Measurements from ENCODE around the gene ADCY4. TPM values are rescaled to one million over a fixed set of nuclear protein-coding genes. Genes with fewer than 3 reads are reported as not detected.
A peak's percentile ranks its signal among the peaks of the same experiment; 100 is the strongest.

The ADCY4 gene
- total RNA-seq, 1 experiment from 2014 or later = 1.1 TPM

DNA sequence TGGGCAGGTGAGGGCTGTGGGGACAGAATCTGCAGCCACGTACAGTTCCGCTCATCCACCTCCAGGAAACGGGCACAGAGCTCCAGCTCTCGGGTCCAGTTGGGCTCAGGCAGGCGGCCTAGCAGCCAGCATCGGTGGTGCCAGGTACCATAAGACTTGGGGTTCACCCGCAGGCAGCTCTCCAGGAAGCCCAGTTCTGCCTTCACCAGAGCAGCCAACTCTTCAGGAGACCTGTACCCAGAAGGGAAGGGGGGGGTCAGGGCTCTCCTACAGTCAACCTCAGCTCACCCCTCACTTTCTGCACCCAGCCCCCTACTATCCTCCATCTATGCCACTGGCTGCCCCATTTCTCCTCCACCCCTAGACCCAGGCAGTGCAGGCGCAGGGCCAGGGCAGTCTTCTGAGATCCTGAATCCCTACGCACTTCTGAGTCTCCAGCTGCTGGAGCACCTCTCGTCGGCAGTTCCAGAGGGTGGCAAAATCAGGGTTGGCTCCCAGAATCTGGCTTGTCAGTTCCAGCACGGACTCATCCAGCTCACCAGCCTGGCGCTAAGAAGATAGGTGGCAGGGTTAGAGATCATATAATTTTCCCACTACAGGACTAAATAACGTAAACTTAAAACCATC is 64.8 kb downstream of the ADCY4 start:
- ATAC-seq (no peak), DNase-seq (ENCODE audit: low spot score) (no peak)
- POLR2A ChIA-PET = interaction anchor here (0.5 to 1.5 kb wide), 4 partner anchors 28 to 41 kb away, joined by 3 to 20 read pairs (median 3); partner anchors contain the start of gene TINF2
- no peaks in the 10 kb centered on the region for H3K27me3 Mint-ChIP-seq (ENCODE audit: low read depth)
- peaks cover 16% of the 10 kb centered on the region for H3K4me1 Mint-ChIP-seq
- H3K36me3 Mint-ChIP-seq = peaks cover 4% of the 10 kb centered on the region; the same call in 1 of the 2 replicates
- no peak overlapping the region for H3K27ac Mint-ChIP-seq
- peak overlapping the region; percentile 72; the same call in 1 of the 2 replicates for H3K4me3 Mint-ChIP-seq
- CTCF ChIA-PET = interaction anchor here (1.2 to 5.8 kb wide), 9 partner anchors 14 to 124 kb away, joined by 4 to 77 read pairs (median 9); partner anchors contain the start of genes CHMP4A, CIDEB, DHRS1 and LTB4R
- no peaks in the 10 kb centered on the region for H3K9me3 Mint-ChIP-seq
- TF ChIP-seq ESRRA (CRISPR knock-in tag; IDR thresholded peaks at IDR 0.05; ENCODE audit: borderline replicate concordance) = no peak

DNA sequence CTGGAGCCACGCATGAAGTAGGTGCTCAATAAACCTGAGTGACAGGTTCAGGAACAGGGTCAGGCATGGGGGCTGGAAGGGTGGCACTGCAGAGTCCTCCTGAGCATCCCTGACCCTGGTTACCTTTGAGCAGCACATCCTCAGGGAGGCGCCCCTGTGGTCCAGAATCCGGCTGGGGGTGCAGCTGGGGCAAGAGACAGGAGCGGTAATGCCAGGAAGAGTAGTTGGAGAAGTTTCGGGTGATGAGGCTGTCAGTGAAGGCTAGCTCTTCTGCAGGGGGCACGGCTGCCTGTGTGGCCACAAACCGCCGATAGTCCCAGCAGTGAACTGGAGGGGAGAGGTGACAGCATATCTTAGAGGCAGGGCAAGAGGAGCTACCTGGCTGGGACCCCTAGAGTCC is 65.5 kb downstream of the ADCY4 start:
- POLR2A ChIA-PET = interaction anchor here (0.8 kb wide), 1 partner anchor 27 kb away, joined by 3 read pairs; the partner anchor contains the start of gene TINF2
- DNase-seq (ENCODE audit: low spot score) = no peak
- CTCF ChIA-PET = interaction anchor here (0.7 to 5.8 kb wide), 5 partner anchors 26 to 163 kb away, joined by 3 to 77 read pairs (median 18); partner anchors contain the start of genes CHMP4A, CIDEB and TINF2
- ATAC-seq = no peak
- Mint-ChIP-seq H3K4me3 (no peak overlapping the region), H3K27me3 (ENCODE audit: low read depth) (no peaks in the 10 kb centered on the region), H3K4me1 (peaks cover 16% of the 10 kb centered on the region), H3K27ac (no peak overlapping the region), H3K9me3 (no peaks in the 10 kb centered on the region), H3K36me3 (peaks cover 4% of the 10 kb centered on the region; the same call in 1 of the 2 replicates)
- TF ChIP-seq, protein P1, sequence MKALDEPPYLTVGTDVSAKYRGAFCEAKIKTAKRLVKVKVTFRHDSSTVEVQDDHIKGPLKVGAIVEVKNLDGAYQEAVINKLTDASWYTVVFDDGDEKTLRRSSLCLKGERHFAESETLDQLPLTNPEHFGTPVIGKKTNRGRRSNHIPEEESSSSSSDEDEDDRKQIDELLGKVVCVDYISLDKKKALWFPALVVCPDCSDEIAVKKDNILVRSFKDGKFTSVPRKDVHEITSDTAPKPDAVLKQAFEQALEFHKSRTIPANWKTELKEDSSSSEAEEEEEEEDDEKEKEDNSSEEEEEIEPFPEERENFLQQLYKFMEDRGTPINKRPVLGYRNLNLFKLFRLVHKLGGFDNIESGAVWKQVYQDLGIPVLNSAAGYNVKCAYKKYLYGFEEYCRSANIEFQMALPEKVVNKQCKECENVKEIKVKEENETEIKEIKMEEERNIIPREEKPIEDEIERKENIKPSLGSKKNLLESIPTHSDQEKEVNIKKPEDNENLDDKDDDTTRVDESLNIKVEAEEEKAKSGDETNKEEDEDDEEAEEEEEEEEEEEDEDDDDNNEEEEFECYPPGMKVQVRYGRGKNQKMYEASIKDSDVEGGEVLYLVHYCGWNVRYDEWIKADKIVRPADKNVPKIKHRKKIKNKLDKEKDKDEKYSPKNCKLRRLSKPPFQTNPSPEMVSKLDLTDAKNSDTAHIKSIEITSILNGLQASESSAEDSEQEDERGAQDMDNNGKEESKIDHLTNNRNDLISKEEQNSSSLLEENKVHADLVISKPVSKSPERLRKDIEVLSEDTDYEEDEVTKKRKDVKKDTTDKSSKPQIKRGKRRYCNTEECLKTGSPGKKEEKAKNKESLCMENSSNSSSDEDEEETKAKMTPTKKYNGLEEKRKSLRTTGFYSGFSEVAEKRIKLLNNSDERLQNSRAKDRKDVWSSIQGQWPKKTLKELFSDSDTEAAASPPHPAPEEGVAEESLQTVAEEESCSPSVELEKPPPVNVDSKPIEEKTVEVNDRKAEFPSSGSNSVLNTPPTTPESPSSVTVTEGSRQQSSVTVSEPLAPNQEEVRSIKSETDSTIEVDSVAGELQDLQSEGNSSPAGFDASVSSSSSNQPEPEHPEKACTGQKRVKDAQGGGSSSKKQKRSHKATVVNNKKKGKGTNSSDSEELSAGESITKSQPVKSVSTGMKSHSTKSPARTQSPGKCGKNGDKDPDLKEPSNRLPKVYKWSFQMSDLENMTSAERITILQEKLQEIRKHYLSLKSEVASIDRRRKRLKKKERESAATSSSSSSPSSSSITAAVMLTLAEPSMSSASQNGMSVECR (CRISPR knock-in tag; IDR thresholded peaks at IDR 0.05; ENCODE audit: borderline replicate concordance) = no peak
- TF ChIP-seq CREB1 (CRISPR knock-in tag; IDR thresholded peaks at IDR 0.05) (no peak), NFE2L1 (CRISPR knock-in tag; IDR thresholded peaks at IDR 0.05) (no peak), TCF7 (CRISPR knock-in tag; IDR thresholded peaks at IDR 0.05; ENCODE audit: low read depth) (no peak), RELA (CRISPR knock-in tag; IDR thresholded peaks at IDR 0.05; ENCODE audit: borderline replicate concordance) (no peak), MYBL2 (CRISPR knock-in tag; IDR thresholded peaks at IDR 0.05) (no peak)
- TF ChIP-seq, protein P2, sequence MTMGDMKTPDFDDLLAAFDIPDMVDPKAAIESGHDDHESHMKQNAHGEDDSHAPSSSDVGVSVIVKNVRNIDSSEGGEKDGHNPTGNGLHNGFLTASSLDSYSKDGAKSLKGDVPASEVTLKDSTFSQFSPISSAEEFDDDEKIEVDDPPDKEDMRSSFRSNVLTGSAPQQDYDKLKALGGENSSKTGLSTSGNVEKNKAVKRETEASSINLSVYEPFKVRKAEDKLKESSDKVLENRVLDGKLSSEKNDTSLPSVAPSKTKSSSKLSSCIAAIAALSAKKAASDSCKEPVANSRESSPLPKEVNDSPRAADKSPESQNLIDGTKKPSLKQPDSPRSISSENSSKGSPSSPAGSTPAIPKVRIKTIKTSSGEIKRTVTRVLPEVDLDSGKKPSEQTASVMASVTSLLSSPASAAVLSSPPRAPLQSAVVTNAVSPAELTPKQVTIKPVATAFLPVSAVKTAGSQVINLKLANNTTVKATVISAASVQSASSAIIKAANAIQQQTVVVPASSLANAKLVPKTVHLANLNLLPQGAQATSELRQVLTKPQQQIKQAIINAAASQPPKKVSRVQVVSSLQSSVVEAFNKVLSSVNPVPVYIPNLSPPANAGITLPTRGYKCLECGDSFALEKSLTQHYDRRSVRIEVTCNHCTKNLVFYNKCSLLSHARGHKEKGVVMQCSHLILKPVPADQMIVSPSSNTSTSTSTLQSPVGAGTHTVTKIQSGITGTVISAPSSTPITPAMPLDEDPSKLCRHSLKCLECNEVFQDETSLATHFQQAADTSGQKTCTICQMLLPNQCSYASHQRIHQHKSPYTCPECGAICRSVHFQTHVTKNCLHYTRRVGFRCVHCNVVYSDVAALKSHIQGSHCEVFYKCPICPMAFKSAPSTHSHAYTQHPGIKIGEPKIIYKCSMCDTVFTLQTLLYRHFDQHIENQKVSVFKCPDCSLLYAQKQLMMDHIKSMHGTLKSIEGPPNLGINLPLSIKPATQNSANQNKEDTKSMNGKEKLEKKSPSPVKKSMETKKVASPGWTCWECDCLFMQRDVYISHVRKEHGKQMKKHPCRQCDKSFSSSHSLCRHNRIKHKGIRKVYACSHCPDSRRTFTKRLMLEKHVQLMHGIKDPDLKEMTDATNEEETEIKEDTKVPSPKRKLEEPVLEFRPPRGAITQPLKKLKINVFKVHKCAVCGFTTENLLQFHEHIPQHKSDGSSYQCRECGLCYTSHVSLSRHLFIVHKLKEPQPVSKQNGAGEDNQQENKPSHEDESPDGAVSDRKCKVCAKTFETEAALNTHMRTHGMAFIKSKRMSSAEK (CRISPR knock-in tag; IDR thresholded peaks at IDR 0.05; ENCODE audit: borderline replicate concordance) = no peak
- TF ChIP-seq, protein P3, sequence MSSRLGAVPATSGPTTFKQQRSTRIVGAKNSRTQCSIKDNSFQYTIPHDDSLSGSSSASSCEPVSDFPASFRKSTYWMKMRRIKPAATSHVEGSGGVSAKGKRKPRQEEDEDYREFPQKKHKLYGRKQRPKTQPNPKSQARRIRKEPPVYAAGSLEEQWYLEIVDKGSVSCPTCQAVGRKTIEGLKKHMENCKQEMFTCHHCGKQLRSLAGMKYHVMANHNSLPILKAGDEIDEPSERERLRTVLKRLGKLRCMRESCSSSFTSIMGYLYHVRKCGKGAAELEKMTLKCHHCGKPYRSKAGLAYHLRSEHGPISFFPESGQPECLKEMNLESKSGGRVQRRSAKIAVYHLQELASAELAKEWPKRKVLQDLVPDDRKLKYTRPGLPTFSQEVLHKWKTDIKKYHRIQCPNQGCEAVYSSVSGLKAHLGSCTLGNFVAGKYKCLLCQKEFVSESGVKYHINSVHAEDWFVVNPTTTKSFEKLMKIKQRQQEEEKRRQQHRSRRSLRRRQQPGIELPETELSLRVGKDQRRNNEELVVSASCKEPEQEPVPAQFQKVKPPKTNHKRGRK (CRISPR knock-in tag; IDR thresholded peaks at IDR 0.05; ENCODE audit: borderline replicate concordance) = no peak

Other genes starting within 250 kb of the ADCY4 start
- 51.2 to 67.0 TPM (median 59.2 TPM) in 3 replicates for gene PCK2, start 240.8 kb downstream of the ADCY4 start, total RNA-seq (2021)
- 73.6 to 90.2 TPM (median 77.3 TPM) in 3 replicates for gene DCAF11, start 220.3 kb downstream of the ADCY4 start, total RNA-seq (2021)
- gene NRL, start 220.1 kb downstream of the ADCY4 start, total RNA-seq (2021) = 1.3 to 2.3 TPM (median 1.6 TPM) in 3 replicates
- 0.25 to 0.39 TPM in 2 of 3 replicates, not detected in the other for gene FITM1, start 204.4 kb downstream of the ADCY4 start, total RNA-seq (2021)
- 76.8 to 99.1 TPM (median 98.8 TPM) in 3 replicates for gene PSME1, start 198.9 kb downstream of the ADCY4 start, total RNA-seq (2021)
- 41.3 to 47.9 TPM (median 44.4 TPM) in 3 replicates for gene EMC9, start 193.5 kb downstream of the ADCY4 start, total RNA-seq (2021)
- 103 to 112 TPM (median 103 TPM) in 3 replicates for gene PSME2, start 188.5 kb downstream of the ADCY4 start, total RNA-seq (2021)
- 63.0 to 86.2 TPM (median 68.4 TPM) in 3 replicates for gene RNF31, start 187.6 kb downstream of the ADCY4 start, total RNA-seq (2021)
- gene IRF9, start 173.8 kb downstream of the ADCY4 start, total RNA-seq (2021) = 15.6 to 16.2 TPM (median 15.7 TPM) in 3 replicates
- 29.6 to 32.2 TPM (median 31.5 TPM) in 3 replicates for gene REC8, start 163.0 kb downstream of the ADCY4 start, total RNA-seq (2021)
- gene IPO4, start 146.3 kb downstream of the ADCY4 start, total RNA-seq (2021) = 87.6 to 128 TPM (median 91.2 TPM) in 3 replicates
- gene TM9SF1, start 139.6 kb downstream of the ADCY4 start, total RNA-seq (2021) = 27.9 to 29.2 TPM (median 28.4 TPM) in 3 replicates
- 0.13 to 0.16 TPM in 2 of 3 replicates, not detected in the other for gene TSSK4, start 129.4 kb downstream of the ADCY4 start, total RNA-seq (2021)
- 32.7 to 38.5 TPM (median 36.5 TPM) in 3 replicates for gene CHMP4A, start 121.6 kb downstream of the ADCY4 start, total RNA-seq (2021)
- 12.6 to 18.4 TPM (median 16.9 TPM) in 3 replicates for gene MDP1, start 119.0 kb downstream of the ADCY4 start, total RNA-seq (2021)
- gene NEDD8, start 102.7 kb downstream of the ADCY4 start, total RNA-seq (2021) = 218 to 233 TPM (median 221 TPM) in 3 replicates
- gene GMPR2, start 102.1 kb downstream of the ADCY4 start, total RNA-seq (2021) = 74.2 to 82.3 TPM (median 78.4 TPM) in 3 replicates
- 32.2 to 39.8 TPM (median 35.7 TPM) in 3 replicates for gene TINF2, start 92.4 kb downstream of the ADCY4 start, total RNA-seq (2021)
- 2.5 to 5.2 TPM (median 4.4 TPM) in 3 replicates for gene TGM1, start 71.9 kb downstream of the ADCY4 start, total RNA-seq (2021)
- 22.3 to 28.1 TPM (median 27.1 TPM) in 3 replicates for gene RABGGTA, start 63.5 kb downstream of the ADCY4 start, total RNA-seq (2021)
- gene DHRS1, start 35.3 kb downstream of the ADCY4 start, total RNA-seq (2021) = 13.9 to 16.7 TPM (median 15.4 TPM) in 3 replicates
- gene NOP9, start 35.2 kb downstream of the ADCY4 start, total RNA-seq (2021) = 34.3 to 44.4 TPM (median 35.0 TPM) in 3 replicates
- gene CIDEB, start 27.1 kb downstream of the ADCY4 start, total RNA-seq (2021) = 4.7 to 6.1 TPM (median 5.6 TPM) in 3 replicates
- 9.1 to 12.9 TPM (median 9.8 TPM) in 3 replicates for gene LTB4R2, start 24.9 kb downstream of the ADCY4 start, total RNA-seq (2021)
- 6.9 to 9.4 TPM (median 7.6 TPM) in 3 replicates for gene LTB4R, start 23.6 kb downstream of the ADCY4 start, total RNA-seq (2021)
- gene RIPK3, start 4.9 kb upstream of the ADCY4 start, total RNA-seq (2021) = 0.37 to 1.2 TPM (median 0.83 TPM) in 3 replicates
- gene NFATC4, start 33.1 kb upstream of the ADCY4 start, total RNA-seq (2021) = 60.7 to 101 TPM (median 95.9 TPM) in 3 replicates
- gene NYNRIN, start 63.9 kb upstream of the ADCY4 start, total RNA-seq (2021) = 16.6 to 18.3 TPM (median 17.9 TPM) in 3 replicates
- gene CBLN3, start 94.6 kb upstream of the ADCY4 start, total RNA-seq (2021) = 0.94 to 2.1 TPM (median 1.5 TPM) in 3 replicates
- 33.2 to 34.2 TPM (median 33.3 TPM) in 3 replicates for gene KHNYN, start 94.9 kb upstream of the ADCY4 start, total RNA-seq (2021)
- gene SDR39U1, start 107.7 kb upstream of the ADCY4 start, total RNA-seq (2021) = 55.0 to 59.2 TPM (median 56.7 TPM) in 3 replicates
- not detected in 3 replicates for gene CMA1, start 173.2 kb upstream of the ADCY4 start, total RNA-seq (2021)
- gene CTSG, start 241.2 kb upstream of the ADCY4 start, total RNA-seq (2021) = not detected in 3 replicates

Data from WTC11 (cell line).